Lower lobe of right lung (tissue), 2 donors: ENCODE results near the gene PARP12. TPM values are rescaled to one million over a fixed set of nuclear protein-coding genes. Genes with fewer than 3 reads are reported as not detected.

Experiments
- ATAC-seq, 2 donors: fragments of 200-7000 bp; cut with Tn5 transposase; one replicate each; pipeline ENCODE4 v1.9.1; 2020 to 2022; ENCODE audit warnings: mild to moderate bottlenecking in 2 of 2, moderate library complexity in 2 of 2
- DNase-seq: peaks from one replicate; pipeline ENCODE4 v3.0.0-alpha.2; 2020
- H3K27ac ChIP-seq: fragments of 200-600 bp; one replicate; pipeline ENCODE4 v1.8.0; 2022
- H3K27me3 ChIP-seq: fragments of 200-600 bp; one replicate; pipeline ENCODE4 v1.8.0; 2022; ENCODE audit warnings: low read depth
- H3K36me3 ChIP-seq: fragments of 200-600 bp; one replicate; pipeline ENCODE4 v1.8.0; 2022; ENCODE audit warnings: mild to moderate bottlenecking
- H3K4me1 ChIP-seq: fragments of 200-600 bp; one replicate; pipeline ENCODE4 v1.8.0; 2022
- H3K4me3 ChIP-seq: fragments of 200-600 bp; one replicate; pipeline ENCODE4 v1.8.0; 2022; ENCODE audit warnings: mild to moderate bottlenecking
- H3K9me3 ChIP-seq: fragments of 200-600 bp; one replicate; pipeline ENCODE4 v1.8.0; 2022
- CTCF ChIP-seq: fragments of 200-600 bp; IDR thresholded peaks from one replicate; pipeline ENCODE4 v1.8.0; 2022; ENCODE audit warnings: antibody characterized with exemption, mild to moderate bottlenecking
- intact Hi-C: fragments of 100-400 bp; cut with DNase I; formaldehyde crosslinking; loops from one replicate; pipeline ENCODE4 v1.11.0; 2022
- total RNA-seq: library from RNA; stranded (reverse); fragmentation: NEBNext Ultra II Directional; extraction: Animal tissue kit (Norgen Biotek cat#: 25700); gene quantifications from one replicate; pipeline ENCODE4 v1.2.1, GENCODE V29; 2021
- donor health status: DM: no; HTN: yes; CAD: no; lungs with severe emphysema.

PARP12 gene
- total RNA-seq, 1 donor from 2014 or later: 122 TPM

GRCh38 chr7:140041659-140042385, 20.9 kb downstream of the PARP12 start:
- DNase-seq (no peak), ATAC-seq (no peak)
- Histone ChIP-seq H3K27me3 (no peaks in the 10 kb centered on the region), H3K9me3 (no peaks in the 10 kb centered on the region), H3K27ac (no peak overlapping the region), H3K36me3 (peaks cover 86% of the 10 kb centered on the region), H3K4me3 (no peak overlapping the region), H3K4me1 (peaks cover 4% of the 10 kb centered on the region)
- TF ChIP-seq CTCF: no peak
- intact Hi-C loops: no loop called here

GRCh38 chr7:140039896-140040295, 22.9 kb downstream of the PARP12 start:
- Histone ChIP-seq H3K27ac (no peak overlapping the region), H3K36me3 (peaks cover 83% of the 10 kb centered on the region), H3K4me3 (no peak overlapping the region), H3K9me3 (no peaks in the 10 kb centered on the region), H3K4me1 (peaks cover 4% of the 10 kb centered on the region), H3K27me3 (no peaks in the 10 kb centered on the region)
- intact Hi-C loops: no loop called here
- no peak for TF ChIP-seq CTCF
- no peak for ATAC-seq
- no peak for DNase-seq

- H3K9me3 ChIP-seq: no peaks in the 10 kb centered on the region
- no peaks in the 10 kb centered on the region for H3K27me3 ChIP-seq
- H3K27ac ChIP-seq: no peak overlapping the region
- ATAC-seq: no peak
- no peak for DNase-seq
- peaks cover 4% of the 10 kb centered on the region for H3K4me1 ChIP-seq
- TF ChIP-seq CTCF: no peak
- peaks cover 87% of the 10 kb centered on the region for H3K36me3 ChIP-seq
- intact Hi-C loops: no loop called here
- no peak overlapping the region for H3K4me3 ChIP-seq
Observed at GRCh38 chr7:140039066-140039465, 23.7 kb downstream of the PARP12 start.

GRCh38 chr7:140036224-140036962, 26.4 kb downstream of the PARP12 start:
- Histone ChIP-seq H3K4me3 (no peak overlapping the region), H3K36me3 (peaks cover 89% of the 10 kb centered on the region), H3K27ac (no peak overlapping the region), H3K4me1 (peaks cover 9% of the 10 kb centered on the region), H3K9me3 (no peaks in the 10 kb centered on the region), H3K27me3 (no peaks in the 10 kb centered on the region)
- intact Hi-C loops: no loop called here
- TF ChIP-seq CTCF: no peak
- ATAC-seq (peak in 1 of 2 donors; percentile 22), DNase-seq (no peak)

- ATAC-seq (no peak), DNase-seq (no peak)
- Histone ChIP-seq H3K4me1 (peaks cover 9% of the 10 kb centered on the region), H3K27ac (no peak overlapping the region), H3K27me3 (no peaks in the 10 kb centered on the region), H3K36me3 (peaks cover 89% of the 10 kb centered on the region), H3K4me3 (no peak overlapping the region), H3K9me3 (no peaks in the 10 kb centered on the region)
- intact Hi-C loops: no loop called here
- TF ChIP-seq CTCF: no peak
Observed at GRCh38 chr7:140035400-140036223, 27.1 kb downstream of the PARP12 start.
